HG03469 (cell line): ENCODE measurements around the gene CBX8.

Experiments
- ATAC-seq: cut with Tn5 transposase; IDR thresholded peaks from one replicate; pipeline ENCODE4 v1.9.1; 2021; ENCODE audit warnings: mild to moderate bottlenecking, moderate library complexity, moderate number of reproducible peaks; ENCODE audit not compliant: unreplicated experiment

Gene CBX8

GRCh38 chr17:79795795-79796443, 958 bp downstream of the CBX8 start:
- no peak for ATAC-seq

GRCh38 chr17:79794659-79795511, 2.0 kb downstream of the CBX8 start:
- no peak for ATAC-seq

- no peak for ATAC-seq
Observed at GRCh38 chr17:79793924-79794304, 3.0 kb downstream of the CBX8 start.

- no peak for ATAC-seq
Observed at GRCh38 chr17:79792984-79793923, 3.6 kb downstream of the CBX8 start.

GRCh38 chr17:79792341-79792871, 4.5 kb downstream of the CBX8 start:
- ATAC-seq = no peak

GRCh38 chr17:79791735-79792161, 5.1 kb downstream of the CBX8 start:
- no peak for ATAC-seq

- no peak for ATAC-seq
Observed at GRCh38 chr17:79790805-79791734, 5.8 kb downstream of the CBX8 start.

- ATAC-seq = no peak
Observed at GRCh38 chr17:79789943-79790804, 6.7 kb downstream of the CBX8 start.

GRCh38 chr17:79788989-79789942, 7.6 kb downstream of the CBX8 start:
- no peak for ATAC-seq

GRCh38 chr17:79788455-79788854, 8.4 kb downstream of the CBX8 start:
- ATAC-seq = no peak

GRCh38 chr17:79786930-79787643, 9.8 kb downstream of the CBX8 start:
- no peak for ATAC-seq

GRCh38 chr17:79785900-79786810, 10.7 kb downstream of the CBX8 start:
- no peak for ATAC-seq

- ATAC-seq = no peak
Observed at GRCh38 chr17:79785017-79785899, 11.6 kb downstream of the CBX8 start.

GRCh38 chr17:79784353-79785016, 12.4 kb downstream of the CBX8 start:
- ATAC-seq = no peak

GRCh38 chr17:79783891-79784290, 13.0 kb downstream of the CBX8 start:
- ATAC-seq = no peak
